Mucosa of descending colon (tissue), 3 donors: ENCODE data around the gene HBS1L. TPM values are rescaled to one million over a fixed set of nuclear protein-coding genes. Genes with fewer than 3 reads are reported as not detected.

Experiments used
- ATAC-seq: fragments of 200-7000 bp; cut with Tn5 transposase; one replicate; pipeline ENCODE4 v1.9.1; 2020; ENCODE audit warnings: mild to moderate bottlenecking, moderate library complexity
- DNase-seq, 3 donors: peaks; one replicate each; pipeline ENCODE4 v3.0.0-alpha.2; 2020
- H3K36me3 ChIP-seq: fragments of 200-600 bp; one replicate; pipeline ENCODE4 v1.8.0; 2021; ENCODE audit warnings: low read depth, mild to moderate bottlenecking
- H3K4me1 ChIP-seq: fragments of 200-600 bp; one replicate; pipeline ENCODE4 v1.8.0; 2021; ENCODE audit warnings: low read depth, mild to moderate bottlenecking
- H3K4me3 ChIP-seq: fragments of 200-600 bp; one replicate; pipeline ENCODE4 v1.8.0; 2021; ENCODE audit warnings: mild to moderate bottlenecking
- H3K9me3 ChIP-seq: fragments of 200-600 bp; one replicate; pipeline ENCODE4 v1.8.0; 2021; ENCODE audit warnings: mild to moderate bottlenecking
- intact Hi-C, 2 donors: fragments of 100-400 bp; cut with DNase I in 1 of 2; cut with micrococcal nuclease in 1 of 2; formaldehyde crosslinking; loops; one replicate each; pipeline versions ENCODE4 v1.11.0 to v1.11.1; 2022; cut with DNase I, micrococcal nuclease
- total RNA-seq, 3 donors: library from RNA; stranded (reverse); fragmentation: NEBNext Ultra II Directional in 2 of 3; extraction: Animal tissue kit (Norgen Biotek cat#: 25700) in 2 of 3; gene quantifications; one replicate each; pipeline versions ENCODE4 v1.2.1 to v1.2.4, GENCODE V29; 2021 to 2023
- TF ChIP-seq, protein P1 (sequence below): fragments of 200-600 bp; IDR thresholded peaks from one replicate; pipeline ENCODE4 v1.8.0; 2022; ENCODE audit warnings: antibody characterized with exemption, mild to moderate bottlenecking
- donor health status: DM: no; HTN: no; CAD: no; lungs with moderate emphysema.
- donor health status: DM: no; HTN: no; CAD: no.
- donor health status: DM: no; HTN: yes; CAD: no.

Gene HBS1L
- total RNA-seq, 3 donors from 2014 or later = 43.0 to 68.6 (median 51.3) TPM

DNA sequence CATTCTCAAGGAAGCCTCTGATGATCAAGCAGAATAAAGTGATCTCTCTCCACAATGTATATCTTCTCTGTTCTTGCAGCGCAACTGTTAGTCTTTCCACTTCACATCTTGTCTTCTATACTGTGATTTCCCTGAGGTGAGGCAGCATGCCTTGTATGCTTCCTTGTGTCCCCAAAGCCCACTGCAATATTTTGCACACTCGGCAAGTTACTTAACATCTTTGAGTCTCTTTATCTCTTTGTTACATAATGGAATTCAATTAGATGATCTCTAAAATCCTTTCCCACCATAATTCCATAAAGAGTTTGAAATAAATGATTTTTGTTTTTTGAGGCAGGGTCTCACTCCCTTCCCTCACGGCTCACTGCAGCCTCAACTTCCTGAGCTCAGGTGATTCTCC is 64.4 kb downstream of the HBS1L start:
- Histone ChIP-seq H3K4me3 (no peak overlapping the region), H3K9me3 (no peaks in the 10 kb centered on the region), H3K4me1 (no peaks in the 10 kb centered on the region), H3K36me3 (no peaks in the 10 kb centered on the region)
- DNase-seq = no peak
- ATAC-seq = no peak
- intact Hi-C loops = no loop called here
- TF ChIP-seq, protein P1, sequence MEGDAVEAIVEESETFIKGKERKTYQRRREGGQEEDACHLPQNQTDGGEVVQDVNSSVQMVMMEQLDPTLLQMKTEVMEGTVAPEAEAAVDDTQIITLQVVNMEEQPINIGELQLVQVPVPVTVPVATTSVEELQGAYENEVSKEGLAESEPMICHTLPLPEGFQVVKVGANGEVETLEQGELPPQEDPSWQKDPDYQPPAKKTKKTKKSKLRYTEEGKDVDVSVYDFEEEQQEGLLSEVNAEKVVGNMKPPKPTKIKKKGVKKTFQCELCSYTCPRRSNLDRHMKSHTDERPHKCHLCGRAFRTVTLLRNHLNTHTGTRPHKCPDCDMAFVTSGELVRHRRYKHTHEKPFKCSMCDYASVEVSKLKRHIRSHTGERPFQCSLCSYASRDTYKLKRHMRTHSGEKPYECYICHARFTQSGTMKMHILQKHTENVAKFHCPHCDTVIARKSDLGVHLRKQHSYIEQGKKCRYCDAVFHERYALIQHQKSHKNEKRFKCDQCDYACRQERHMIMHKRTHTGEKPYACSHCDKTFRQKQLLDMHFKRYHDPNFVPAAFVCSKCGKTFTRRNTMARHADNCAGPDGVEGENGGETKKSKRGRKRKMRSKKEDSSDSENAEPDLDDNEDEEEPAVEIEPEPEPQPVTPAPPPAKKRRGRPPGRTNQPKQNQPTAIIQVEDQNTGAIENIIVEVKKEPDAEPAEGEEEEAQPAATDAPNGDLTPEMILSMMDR = no peak

DNA sequence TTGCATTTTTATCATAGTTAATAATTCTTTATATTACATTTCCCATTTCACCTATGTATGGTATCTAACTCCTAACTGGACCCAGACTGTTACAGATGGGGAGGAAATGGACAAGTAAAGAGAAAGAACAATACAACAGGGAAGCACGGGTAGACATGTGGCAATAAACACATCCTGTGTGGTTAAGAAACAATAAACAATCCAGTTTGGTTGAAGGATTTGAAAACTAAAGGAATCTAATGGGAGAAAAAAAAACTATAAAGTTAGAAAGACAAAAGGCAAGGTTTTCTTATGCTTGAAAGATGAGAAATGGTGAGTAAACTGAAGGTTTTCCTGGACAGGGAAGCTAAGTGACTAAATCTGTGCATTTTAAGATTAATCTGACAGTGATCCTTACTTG is 69.8 kb downstream of the HBS1L start:
- no peak overlapping the region for H3K4me3 ChIP-seq
- intact Hi-C loops = no loop called here
- H3K36me3 ChIP-seq = peaks cover 3% of the 10 kb centered on the region
- H3K4me1 ChIP-seq = no peaks in the 10 kb centered on the region
- TF ChIP-seq, protein P1 = no peak
- H3K9me3 ChIP-seq = no peaks in the 10 kb centered on the region
- DNase-seq (no peak), ATAC-seq (no peak)

DNA sequence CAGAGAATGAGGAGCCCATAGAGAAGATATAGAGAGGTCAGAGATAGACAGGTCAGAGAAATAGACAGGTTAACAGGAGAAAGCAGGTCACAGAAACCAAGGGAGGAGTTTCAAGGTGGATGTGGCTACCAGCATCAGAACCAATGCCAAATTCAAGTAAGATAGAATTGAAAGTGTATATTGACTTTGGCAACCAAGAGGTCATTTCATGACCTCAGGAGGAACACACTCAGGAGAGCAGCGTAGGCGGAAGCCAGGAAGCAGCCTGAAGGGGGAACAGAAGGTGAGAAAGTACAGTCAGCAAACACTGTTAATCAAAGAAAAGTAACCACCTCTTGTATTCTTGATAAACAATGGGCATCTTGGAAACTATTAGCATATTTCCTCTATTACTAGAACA is 70.8 kb downstream of the HBS1L start:
- H3K36me3 ChIP-seq = peaks cover 3% of the 10 kb centered on the region
- no peaks in the 10 kb centered on the region for H3K9me3 ChIP-seq
- ATAC-seq (no peak), DNase-seq (no peak)
- H3K4me3 ChIP-seq = no peak overlapping the region
- intact Hi-C loops = no loop called here
- TF ChIP-seq, protein P1 = no peak
- no peaks in the 10 kb centered on the region for H3K4me1 ChIP-seq

DNA sequence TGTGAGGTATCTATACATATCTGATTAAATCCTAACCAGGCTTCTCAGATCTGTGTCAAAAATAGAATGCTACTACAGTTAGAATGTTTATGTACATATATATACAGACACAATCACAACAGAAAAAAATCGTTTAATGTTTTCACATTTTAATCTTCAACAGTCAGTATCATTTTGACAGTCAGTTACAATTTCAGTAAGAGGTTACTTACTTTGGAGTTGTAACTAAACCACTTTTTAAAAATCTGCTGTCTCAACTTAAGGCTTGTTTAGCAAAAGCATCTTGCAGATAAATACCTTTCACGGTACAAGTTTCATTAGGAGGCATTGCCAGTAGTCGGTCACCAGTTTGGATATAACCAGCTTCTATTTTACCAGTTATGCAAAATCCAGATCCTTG is 72.5 kb downstream of the HBS1L start:
- intact Hi-C loops = no loop called here
- Histone ChIP-seq H3K36me3 (peaks cover 3% of the 10 kb centered on the region), H3K4me1 (no peaks in the 10 kb centered on the region), H3K4me3 (no peak overlapping the region), H3K9me3 (no peaks in the 10 kb centered on the region)
- no peak for DNase-seq
- no peak for ATAC-seq
- TF ChIP-seq, protein P1 = no peak

DNA sequence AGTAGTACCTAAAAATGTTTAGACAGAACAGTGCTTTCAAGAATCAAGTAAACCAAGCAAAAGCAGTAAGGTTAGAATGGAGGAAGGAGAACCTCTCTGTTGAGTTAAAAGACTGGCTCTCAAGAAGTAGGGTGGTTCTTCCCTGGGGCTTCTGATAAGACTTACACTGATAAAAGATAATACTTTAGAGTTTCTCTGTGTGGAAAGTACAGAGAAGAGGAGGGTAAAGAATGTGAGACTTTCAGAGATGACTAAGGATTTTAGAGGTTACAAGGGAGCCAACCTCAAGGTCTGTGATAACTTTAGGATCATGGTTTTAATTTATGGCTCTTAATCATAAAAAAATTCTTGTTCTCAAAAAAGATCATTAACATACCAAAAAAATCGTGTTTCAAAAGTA is 73.8 kb downstream of the HBS1L start:
- TF ChIP-seq, protein P1 = no peak
- ATAC-seq (no peak), DNase-seq (no peak)
- Histone ChIP-seq H3K9me3 (no peaks in the 10 kb centered on the region), H3K4me1 (no peaks in the 10 kb centered on the region), H3K4me3 (no peak overlapping the region), H3K36me3 (peaks cover 3% of the 10 kb centered on the region)
- intact Hi-C loops = no loop called here

DNA sequence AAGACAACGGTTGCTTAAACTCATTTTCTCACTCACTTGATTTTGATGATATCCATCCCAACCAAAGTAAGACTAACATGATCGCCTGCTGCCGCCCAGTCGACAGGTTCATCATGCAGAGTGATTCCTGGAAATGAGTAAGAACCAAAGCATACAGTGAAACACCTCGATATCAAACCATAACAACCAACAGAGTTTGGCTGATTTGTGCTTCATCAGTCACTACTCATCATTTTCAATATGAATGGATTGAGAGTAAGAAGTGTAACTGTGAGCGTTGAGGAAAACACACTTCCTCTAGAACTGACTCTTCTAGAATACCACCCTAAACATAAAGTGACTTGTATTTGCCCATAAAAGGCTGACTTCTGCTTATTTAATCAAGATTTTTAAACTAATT is 75.5 kb downstream of the HBS1L start:
- intact Hi-C loops = no loop called here
- no peak for ATAC-seq
- TF ChIP-seq, protein P1 = no peak

More for the DNA sequence above, 75.5 kb downstream of the HBS1L start:
- no peak for DNase-seq
- Histone ChIP-seq H3K4me3 (no peak overlapping the region), H3K4me1 (no peaks in the 10 kb centered on the region), H3K9me3 (no peaks in the 10 kb centered on the region), H3K36me3 (peaks cover 3% of the 10 kb centered on the region)
